NCI-H2227 (cell line): ENCODE measurements around the gene COMMD1.
"Not testable (repeated sequence)": the region's sequence is repeated elsewhere in the genome, so short reads cannot be mapped to it uniquely, and the experiment has no call there.

Source experiments
- DNase-seq: peaks from one replicate; lab custom pipeline; 2025; ENCODE audit not compliant: unreplicated experiment; lab: John Stamatoyannopoulos, UW

COMMD1 gene

DNA sequence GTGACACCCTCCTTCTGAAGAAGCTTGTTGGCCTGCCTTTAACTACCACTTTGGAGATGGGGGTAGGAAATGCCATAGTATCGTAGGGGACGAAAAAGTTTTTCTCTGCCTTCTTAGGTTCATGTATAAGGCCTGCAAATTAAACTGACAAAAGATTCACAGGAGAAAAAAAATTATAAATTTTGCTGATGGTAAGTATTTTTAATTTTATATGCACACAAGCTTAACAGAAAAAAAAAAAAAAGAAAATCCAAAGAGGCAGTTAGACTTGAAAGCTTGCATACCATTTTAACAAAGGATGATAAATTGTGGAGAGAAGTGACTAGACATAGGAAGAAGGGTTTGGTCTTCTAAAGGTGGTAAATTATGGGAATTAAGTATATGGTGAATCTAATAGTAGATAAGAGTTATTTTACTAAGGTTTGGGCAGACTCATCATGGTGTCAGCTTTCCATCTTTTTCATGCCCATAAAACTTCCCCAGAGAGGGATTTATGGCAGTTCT lies 227.9 kb downstream of the COMMD1 start:
- no peak for DNase-seq

DNA sequence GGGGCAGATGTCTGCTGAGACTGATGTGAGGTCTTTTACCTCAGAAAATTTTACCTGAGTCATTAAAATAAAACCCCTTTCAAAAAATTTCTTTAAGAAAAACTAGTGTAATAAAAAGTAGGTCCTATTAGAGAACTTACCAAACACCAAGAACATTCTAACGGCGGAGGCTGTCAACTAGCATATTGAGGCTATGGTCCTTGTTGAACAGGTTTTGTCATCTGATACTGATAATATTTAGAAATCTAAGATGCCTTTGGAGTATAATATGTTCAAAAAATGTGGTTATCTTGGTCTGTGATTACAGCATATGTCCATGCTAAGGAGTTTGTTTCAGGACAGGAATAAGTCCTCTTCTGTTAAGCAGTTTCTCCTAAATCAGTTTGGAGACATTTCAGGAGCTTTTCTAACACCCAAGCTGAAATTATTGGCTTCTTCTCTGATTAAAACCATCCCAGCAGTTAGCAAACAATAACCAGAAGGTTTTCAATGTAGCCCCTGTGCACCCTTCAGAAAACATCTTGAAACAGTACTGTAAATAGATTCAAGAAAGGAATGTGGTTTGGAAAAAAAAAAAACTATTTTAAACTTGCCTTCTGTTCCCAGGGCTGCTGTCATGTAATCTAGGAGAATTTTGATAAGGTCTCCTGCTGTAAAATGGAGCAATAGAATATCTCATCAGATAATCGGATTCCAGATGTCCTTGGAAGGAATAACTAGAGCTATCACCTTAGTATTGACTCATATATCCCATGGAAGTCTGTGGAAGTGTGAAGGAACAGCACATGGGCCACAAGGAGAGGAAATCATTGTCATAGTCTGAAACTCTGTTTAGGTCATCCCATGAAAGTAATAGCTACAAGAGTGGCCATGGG lies 231.7 kb downstream of the COMMD1 start:
- DNase-seq: no peak

- no peak for DNase-seq
Observed at GRCh38 chr2:62140426-62141141, 235.1 kb downstream of the COMMD1 start.

- DNase-seq: no peak
Observed at GRCh38 chr2:62141142-62141740, 235.8 kb downstream of the COMMD1 start.

- no peak for DNase-seq
Observed at GRCh38 chr2:62142054-62142453, 236.6 kb downstream of the COMMD1 start.

DNA sequence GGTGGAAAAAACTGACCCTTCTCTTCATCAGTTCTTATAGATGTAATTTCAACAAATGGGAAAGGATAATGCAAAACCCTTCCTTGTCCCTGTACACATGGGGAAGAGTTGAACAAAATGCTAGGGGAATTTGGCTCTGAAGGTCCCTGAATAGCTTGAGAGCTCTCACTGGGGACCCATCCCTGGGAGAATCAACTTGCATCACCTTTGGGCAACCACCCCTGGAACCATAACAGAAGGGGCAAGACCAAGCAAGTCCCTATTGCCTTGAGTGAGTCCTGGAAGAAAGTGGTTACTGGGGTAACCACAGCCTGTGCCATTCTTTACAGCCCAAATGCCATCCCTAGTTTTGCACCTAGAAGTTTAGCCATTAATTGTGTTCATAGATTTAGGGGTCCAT lies 238.2 kb downstream of the COMMD1 start:
- DNase-seq: no peak

GRCh38 chr2:62144689-62145477 lies 239.4 kb downstream of the COMMD1 start:
- DNase-seq: no peak

DNA sequence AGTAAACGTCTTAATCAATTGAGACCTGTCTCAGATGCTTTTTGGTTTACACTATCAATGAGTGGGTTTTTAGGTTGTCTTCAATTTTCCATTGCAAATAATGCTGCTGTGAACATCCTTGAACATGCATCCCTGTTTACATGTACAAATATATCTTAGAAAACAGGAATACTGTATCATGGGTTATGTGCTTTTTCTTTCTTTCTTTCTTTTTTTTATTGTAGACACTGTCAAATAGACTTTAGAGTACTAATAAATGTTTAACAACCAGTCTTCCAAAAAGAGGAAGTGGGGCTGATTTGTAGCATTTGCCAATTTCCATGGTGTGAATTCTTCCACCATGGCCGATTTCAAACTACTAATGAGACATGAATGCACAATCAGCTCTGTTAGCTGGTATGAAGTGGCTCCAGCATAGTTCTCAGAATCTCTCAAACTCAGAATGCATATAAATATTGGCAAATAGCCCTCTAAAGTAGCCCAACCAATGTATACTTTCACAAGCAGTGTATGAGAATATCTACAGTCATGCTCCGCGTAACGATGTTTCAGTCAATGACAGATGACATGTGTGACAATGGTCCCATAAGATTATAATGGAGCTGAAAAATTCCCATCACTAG lies 240.1 kb downstream of the COMMD1 start:
- DNase-seq: no peak

GRCh38 chr2:62146790-62147189 lies 241.3 kb downstream of the COMMD1 start:
- not testable (repeated sequence) for DNase-seq

- DNase-seq: no peak
Observed at GRCh38 chr2:62147610-62148301, 242.3 kb downstream of the COMMD1 start.

GRCh38 chr2:62149708-62150107 lies 244.2 kb downstream of the COMMD1 start:
- DNase-seq: no peak

- DNase-seq: no peak
Observed at GRCh38 chr2:62150597-62151305, 245.3 kb downstream of the COMMD1 start.

DNA sequence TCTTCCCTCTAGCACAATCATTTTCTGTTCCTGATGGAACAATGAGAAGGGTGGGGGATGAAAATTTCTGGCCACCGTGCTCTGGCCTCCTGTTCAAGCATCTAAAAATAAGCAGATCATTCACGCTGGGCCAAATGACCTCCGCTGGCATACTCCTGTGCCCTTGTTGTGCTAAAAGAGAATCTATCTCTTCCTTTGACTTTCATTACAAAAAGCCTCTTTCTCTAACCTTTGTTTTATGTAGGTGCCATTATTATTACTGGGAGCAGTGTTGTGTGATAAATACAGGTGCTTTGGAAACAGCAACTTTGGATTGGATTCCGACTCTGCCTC lies 245.8 kb downstream of the COMMD1 start:
- DNase-seq: no peak

DNA sequence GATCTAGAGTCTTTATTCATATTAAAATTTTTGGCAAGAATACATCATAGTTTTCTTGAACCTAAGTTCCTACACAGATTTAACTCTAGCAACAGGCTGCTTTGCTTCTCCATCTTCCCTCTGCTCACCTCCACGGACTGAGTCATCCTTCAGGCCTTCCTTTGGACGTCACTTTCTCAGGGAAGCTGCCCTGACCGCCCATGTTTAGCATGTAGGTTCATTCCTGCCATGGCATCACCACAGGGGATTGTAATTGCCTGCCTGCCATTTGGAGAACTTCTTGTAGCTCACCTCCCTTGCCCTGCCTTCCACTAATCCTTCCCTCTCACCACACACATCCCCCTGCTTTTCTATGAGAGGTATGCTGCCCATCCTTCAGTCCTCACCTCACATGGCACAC lies 246.5 kb downstream of the COMMD1 start:
- peak; percentile 12 for DNase-seq

- no peak for DNase-seq
Observed at GRCh38 chr2:62156861-62157496, 251.5 kb downstream of the COMMD1 start.

- no peak for DNase-seq
Observed at GRCh38 chr2:62158444-62159121, 253.1 kb downstream of the COMMD1 start.

- DNase-seq: not testable (repeated sequence)
Observed at GRCh38 chr2:62160691-62161090, 255.2 kb downstream of the COMMD1 start.

DNA sequence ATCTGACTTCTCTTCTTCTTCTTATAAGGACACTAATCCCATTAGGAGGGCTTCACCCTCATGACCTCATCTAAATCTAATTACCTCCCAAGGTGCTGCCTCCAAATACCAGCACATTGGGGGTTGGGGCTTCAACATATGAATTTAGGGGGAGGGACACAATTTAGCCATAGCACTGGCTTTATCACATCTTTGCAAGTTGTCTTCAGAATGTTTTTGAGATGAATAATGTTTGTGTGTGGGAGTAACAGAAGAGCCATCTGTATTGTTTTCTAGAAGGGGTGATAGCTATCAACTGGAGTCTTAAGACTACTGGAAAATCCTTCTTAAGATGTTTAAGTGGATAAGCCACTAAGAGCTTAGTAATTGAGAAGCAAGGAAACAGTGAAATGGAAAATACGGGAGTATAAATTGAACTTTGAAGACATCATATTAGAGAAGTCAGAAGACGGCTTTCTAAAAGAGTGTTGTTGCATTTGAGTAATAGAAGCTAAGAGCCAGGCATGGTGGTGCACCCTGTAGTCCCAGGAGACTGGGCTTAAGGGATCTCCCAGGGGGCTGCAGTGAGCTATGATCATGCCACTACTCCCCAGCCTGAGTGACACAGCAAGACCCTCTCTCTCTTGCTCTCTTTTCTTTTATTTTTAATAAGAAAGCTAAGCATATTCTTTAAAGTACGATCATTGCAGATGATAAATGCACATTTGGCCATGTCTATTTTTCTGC lies 257.8 kb downstream of the COMMD1 start:
- DNase-seq: no peak
